ENCODE results near the gene CXCL9.
"Not testable (repeated sequence)": the region's sequence is repeated elsewhere in the genome, so short reads cannot be mapped to it uniquely, and the experiment has no call there.

Gene CXCL9

GRCh38 chr4:76007089-76007862 lies at the start of gene CXCL9:
CXCL9 (minus strand) TSS chr4:76007509; CDS start chr4:76007449, 60 bp downstream.
- DNase-seq (ENCODE audit: low read depth in 2 of 2, low spot score in 1 of 2): no peak

GRCh38 chr4:76055421-76055820 lies 48.1 kb upstream of the CXCL9 start:
- no peak for DNase-seq (ENCODE audit: low read depth in 2 of 2, low spot score in 1 of 2)

GRCh38 chr4:76055016-76055415 lies 47.7 kb upstream of the CXCL9 start:
- no peak for DNase-seq (ENCODE audit: low read depth in 2 of 2, low spot score in 1 of 2)

- DNase-seq (ENCODE audit: low read depth in 2 of 2, low spot score in 1 of 2): no peak
Observed at GRCh38 chr4:76053730-76054129, 46.4 kb upstream of the CXCL9 start.

- not testable (repeated sequence) for DNase-seq (ENCODE audit: low read depth in 2 of 2, low spot score in 1 of 2)
Observed at GRCh38 chr4:76050560-76051050, 43.3 kb upstream of the CXCL9 start.

GRCh38 chr4:76049860-76050416 lies 42.6 kb upstream of the CXCL9 start:
- not testable (repeated sequence) for DNase-seq (ENCODE audit: low read depth in 2 of 2, low spot score in 1 of 2)

- DNase-seq (ENCODE audit: low read depth in 2 of 2, low spot score in 1 of 2): not testable (repeated sequence)
Observed at GRCh38 chr4:76044686-76045085, 37.4 kb upstream of the CXCL9 start.

- DNase-seq (ENCODE audit: low read depth in 2 of 2, low spot score in 1 of 2): not testable (repeated sequence)
Observed at GRCh38 chr4:76043306-76043705, 36.0 kb upstream of the CXCL9 start.

- DNase-seq (ENCODE audit: low read depth in 2 of 2, low spot score in 1 of 2): not testable (repeated sequence)
Observed at GRCh38 chr4:76042241-76042998, 35.1 kb upstream of the CXCL9 start.

- DNase-seq (ENCODE audit: low read depth in 2 of 2, low spot score in 1 of 2): no peak
Observed at GRCh38 chr4:76036855-76037254, 29.5 kb upstream of the CXCL9 start.

GRCh38 chr4:76035799-76036380 lies 28.6 kb upstream of the CXCL9 start, which contains the start of gene CXCL11:
CXCL11 (minus strand) TSS chr4:76036070; CDS start chr4:76035987, 83 bp downstream.
- no peak for DNase-seq (ENCODE audit: low read depth in 2 of 2, low spot score in 1 of 2)

GRCh38 chr4:76035141-76035540 lies 27.8 kb upstream of the CXCL9 start:
- no peak for DNase-seq (ENCODE audit: low read depth in 2 of 2, low spot score in 1 of 2)

- no peak for DNase-seq (ENCODE audit: low read depth in 2 of 2, low spot score in 1 of 2)
Observed at GRCh38 chr4:76029300-76029699, 22.0 kb upstream of the CXCL9 start.

- no peak for DNase-seq (ENCODE audit: low read depth in 2 of 2, low spot score in 1 of 2)
Observed at GRCh38 chr4:76028350-76028765, 21.0 kb upstream of the CXCL9 start.

- no peak for DNase-seq (ENCODE audit: low read depth in 2 of 2, low spot score in 1 of 2)
Observed at GRCh38 chr4:76024065-76024464, 16.8 kb upstream of the CXCL9 start.

- DNase-seq (ENCODE audit: low read depth in 2 of 2, low spot score in 1 of 2): no peak
Observed at GRCh38 chr4:76023389-76023788, 16.1 kb upstream of the CXCL9 start, which contains the start of gene CXCL10. CXCL10 (minus strand) TSS chr4:76023497; CDS start chr4:76023431, 66 bp downstream.

GRCh38 chr4:76022677-76023076 lies 15.4 kb upstream of the CXCL9 start:
- DNase-seq (ENCODE audit: low read depth in 2 of 2, low spot score in 1 of 2): no peak

GRCh38 chr4:76022031-76022430 lies 14.7 kb upstream of the CXCL9 start:
- DNase-seq (ENCODE audit: low read depth in 2 of 2, low spot score in 1 of 2): no peak

- DNase-seq (ENCODE audit: low read depth in 2 of 2, low spot score in 1 of 2): no peak
Observed at GRCh38 chr4:76017056-76017686, 9.9 kb upstream of the CXCL9 start.

GRCh38 chr4:76016393-76016792 lies 9.1 kb upstream of the CXCL9 start:
- no peak for DNase-seq (ENCODE audit: low read depth in 2 of 2, low spot score in 1 of 2)

GRCh38 chr4:76013540-76013939 lies 6.2 kb upstream of the CXCL9 start:
- DNase-seq (ENCODE audit: low read depth in 2 of 2, low spot score in 1 of 2): no peak
